Activated CD4-positive, alpha-beta T cell treated with anti-CD3 and anti-CD28 coated beads for 36 hours (primary cell): ENCODE results near the gene IL17RA. TPM values are rescaled to one million over a fixed set of nuclear protein-coding genes. Genes with fewer than 3 reads are reported as not detected.
A peak's percentile ranks its signal among the peaks of the same experiment; 100 is the strongest.

Experiments used
- ATAC-seq: fragments of 200-7000 bp; cut with Tn5 transposase; one replicate; pipeline ENCODE4 v1.10.0; 2021; ENCODE audit warnings: mild to moderate bottlenecking, moderate library complexity
- CTCF ChIA-PET: fragments of 350-600 bp; sonication (Branson Sonifier 250); formaldehyde crosslinking; loops from one replicate; lab custom pipeline; 2021; ENCODE audit warnings: antibody characterized with exemption; lab: Charles Lee
- POLR2A ChIA-PET: fragments of 350-600 bp; sonication (Branson Sonifier 250); formaldehyde crosslinking; loops from one replicate; lab custom pipeline; 2021; ENCODE audit warnings: antibody characterized with exemption, inconsistent platforms; lab: Charles Lee
- DNase-seq: peaks from one replicate; pipeline ENCODE4 v3.0.0-alpha.2; 2020
- H3K27ac Mint-ChIP-seq: one replicate; pipeline ENCODE4 v1.8.0; 2021; ENCODE audit warnings: mixed read lengths
- H3K27me3 Mint-ChIP-seq: one replicate; pipeline ENCODE4 v1.8.0; 2021; ENCODE audit warnings: mixed read lengths
- H3K36me3 Mint-ChIP-seq: one replicate; pipeline ENCODE4 v1.8.0; 2021; ENCODE audit warnings: low read depth, mixed read lengths
- H3K4me1 Mint-ChIP-seq: one replicate; pipeline ENCODE4 v1.8.0; 2021; ENCODE audit warnings: mixed read lengths
- H3K4me3 Mint-ChIP-seq: one replicate; pipeline ENCODE4 v1.8.0; 2021; ENCODE audit warnings: mild to moderate bottlenecking, moderate library complexity, mixed read lengths
- H3K9me3 Mint-ChIP-seq: one replicate; pipeline ENCODE4 v1.8.0; 2021; ENCODE audit warnings: low read depth, mixed read lengths
- intact Hi-C, 2 experiments: fragments of 100-400 bp; cut with DNase I in 1 of 2; cut with micrococcal nuclease in 1 of 2; formaldehyde crosslinking; loops; one replicate each; pipeline versions ENCODE4 v1.14.2 to v1.15.1; 2022 to 2024; cut with DNase I, micrococcal nuclease
- total RNA-seq, 2 experiments: library from RNA; stranded (reverse); gene quantifications; one replicate each; pipeline ENCODE4 v1.2.3, GENCODE V29; 2021

IL17RA gene
- total RNA-seq, 2 experiments from 2014 or later = 13.1 to 13.3 TPM

DNA sequence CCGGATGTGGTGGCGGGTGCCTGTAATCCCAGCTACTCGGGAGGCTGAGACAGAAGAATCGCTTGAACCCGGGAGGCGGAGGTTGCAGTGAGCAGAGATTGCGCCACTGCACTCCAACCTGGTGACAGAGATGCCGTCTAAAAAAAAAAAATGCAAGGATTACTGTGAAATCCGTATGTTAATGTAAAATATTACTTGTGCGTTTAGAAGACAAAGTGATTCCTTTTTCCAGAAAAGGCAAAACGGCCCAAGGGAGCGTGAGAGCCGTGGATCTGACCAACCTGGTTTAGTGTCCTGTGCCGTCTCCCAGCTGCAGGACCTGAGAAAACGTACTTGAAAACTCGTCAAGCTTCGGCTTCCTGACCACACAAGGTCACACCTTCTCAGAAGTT lies 73.4 kb downstream of the IL17RA start:
- Mint-ChIP-seq H3K4me3 (peak overlapping the region; percentile 84), H3K27me3 (no peaks in the 10 kb centered on the region), H3K36me3 (peaks cover 24% of the 10 kb centered on the region), H3K27ac (peak overlapping the region; percentile 82), H3K9me3 (no peaks in the 10 kb centered on the region), H3K4me1 (peaks cover 35% of the 10 kb centered on the region)
- ChIA-PET POLR2A (interaction anchor here (0.6 to 1.4 kb wide), 2 partner anchors 14 to 87 kb away, joined by 3 to 5 read pairs; no protein-coding TSS in a partner anchor), CTCF (interaction anchor here (1.0 to 7.7 kb wide), 6 partner anchors 10 to 84 kb away, joined by 3 to 64 read pairs (median 6); no protein-coding TSS in a partner anchor)
- ATAC-seq = no peak
- intact Hi-C loops = loop anchor here (5.0 kb wide), 3 partner anchors 36 to 614 kb away; partner anchors contain the start of genes BCL2L13 (in 1 of the 2), BID (in 1 of the 2) and TMEM121B (in 1 of the 2)
- DNase-seq = no peak

GRCh38 chr22:17158568-17159503 lies 74.0 kb downstream of the IL17RA start, which contains the start of gene HDHD5:
HDHD5 (minus strand) TSS chr22:17159277; CDS start chr22:17159251, 26 bp downstream.
- ATAC-seq (peak; percentile 82), DNase-seq (peak; percentile 94)
- ChIA-PET POLR2A (interaction anchor here (0.6 to 1.4 kb wide), 2 partner anchors 13 to 87 kb away, joined by 3 to 5 read pairs; no protein-coding TSS in a partner anchor), CTCF (interaction anchor here (1.0 to 7.7 kb wide), 7 partner anchors 10 to 84 kb away, joined by 3 to 64 read pairs (median 6); no protein-coding TSS in a partner anchor)
- intact Hi-C loops = loop anchor here (1.0 to 5.0 kb wide), 9 partner anchors 12 to 918 kb away; partner anchors contain the start of genes IL17RA (in 2 of the 2), ATP6V1E1 (in 1 of the 2), BCL2L13 (in 1 of the 2) and BID (in 1 of the 2)
- H3K4me3 Mint-ChIP-seq = peak within 1 kb of the TSS; percentile 84
- H3K4me1 Mint-ChIP-seq = peaks cover 32% of the 10 kb centered on the region
- H3K27ac Mint-ChIP-seq = peak within 1 kb of the TSS; percentile 87
- peaks cover 24% of the 10 kb centered on the region for H3K36me3 Mint-ChIP-seq
- no peaks in the 10 kb centered on the region for H3K9me3 Mint-ChIP-seq
- H3K27me3 Mint-ChIP-seq = no peaks in the 10 kb centered on the region

DNA sequence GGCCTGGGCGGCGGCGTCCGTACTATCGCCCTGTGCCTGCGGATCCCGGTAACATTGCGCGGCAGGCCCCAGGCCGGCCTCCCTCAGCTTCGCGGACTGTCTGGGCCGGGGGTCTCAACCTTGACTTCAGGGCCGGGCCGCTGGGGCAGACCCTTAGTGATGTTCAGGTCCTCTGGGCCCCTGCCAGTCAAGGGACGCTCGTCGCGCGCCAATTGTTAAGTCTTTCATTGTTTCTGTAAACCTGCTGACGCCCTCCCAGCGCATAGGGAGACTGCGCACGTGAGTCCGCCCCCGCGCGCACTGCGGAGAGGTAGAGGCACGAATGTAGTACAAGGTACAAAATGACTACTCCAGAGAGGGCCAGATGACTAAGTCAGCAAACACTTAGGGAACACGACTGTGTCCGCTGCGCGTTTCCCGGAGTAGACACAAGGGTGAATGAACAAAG lies 74.7 kb downstream of the IL17RA start:
- DNase-seq (peak; percentile 90), ATAC-seq (peak; percentile 72)
- peaks cover 32% of the 10 kb centered on the region for H3K4me1 Mint-ChIP-seq
- intact Hi-C loops = loop anchor here (1.0 to 5.0 kb wide), 9 partner anchors 12 to 918 kb away; partner anchors contain the start of genes IL17RA (in 2 of the 2), ATP6V1E1 (in 1 of the 2), BCL2L13 (in 1 of the 2) and BID (in 1 of the 2)
- POLR2A ChIA-PET = no interaction called here
- CTCF ChIA-PET = interaction anchor here (0.7 to 7.7 kb wide), 4 partner anchors 9 to 84 kb away, joined by 4 to 64 read pairs (median 10); no protein-coding TSS in a partner anchor
- peak overlapping the region; percentile 87 for H3K27ac Mint-ChIP-seq
- peak overlapping the region; percentile 84 for H3K4me3 Mint-ChIP-seq
- no peaks in the 10 kb centered on the region for H3K9me3 Mint-ChIP-seq
- H3K36me3 Mint-ChIP-seq = peaks cover 24% of the 10 kb centered on the region
- no peaks in the 10 kb centered on the region for H3K27me3 Mint-ChIP-seq

GRCh38 chr22:17161991-17162390 lies 77.2 kb downstream of the IL17RA start:
- H3K36me3 Mint-ChIP-seq = peaks cover 11% of the 10 kb centered on the region
- H3K4me1 Mint-ChIP-seq = peaks cover 16% of the 10 kb centered on the region
- ChIA-PET CTCF (interaction anchor here (0.5 to 2.7 kb wide), 3 partner anchors 10 to 343 kb away, joined by 3 to 22 read pairs (median 3); no protein-coding TSS in a partner anchor), POLR2A (no interaction called here)
- no peak overlapping the region for H3K4me3 Mint-ChIP-seq
- intact Hi-C loops = no loop called here
- H3K27ac Mint-ChIP-seq = no peak overlapping the region
- no peaks in the 10 kb centered on the region for H3K27me3 Mint-ChIP-seq
- ATAC-seq (no peak), DNase-seq (no peak)
- H3K9me3 Mint-ChIP-seq = no peaks in the 10 kb centered on the region

DNA sequence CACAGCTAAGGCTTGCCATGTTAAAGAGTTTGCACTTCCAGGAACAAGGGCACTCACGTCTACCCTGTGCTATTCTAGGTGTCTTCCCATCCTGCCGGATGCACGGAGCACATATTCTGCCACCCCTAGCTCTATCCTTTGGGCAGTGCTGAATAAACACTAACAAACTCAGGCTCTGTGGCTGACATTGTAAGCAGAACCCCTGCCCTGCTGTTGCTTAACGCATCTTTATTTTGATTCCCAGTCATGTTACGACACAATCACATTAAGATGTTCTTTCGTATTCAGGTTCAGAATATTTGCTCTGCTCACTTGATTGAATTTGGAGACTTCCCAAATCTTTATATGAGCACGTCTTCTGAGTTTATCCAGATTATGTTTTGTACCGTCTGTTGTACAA lies 77.9 kb downstream of the IL17RA start:
- POLR2A ChIA-PET = no interaction called here
- CTCF ChIA-PET = interaction anchor here (1.4 to 2.7 kb wide), 2 partner anchors 9 to 12 kb away, joined by 3 to 22 read pairs; no protein-coding TSS in a partner anchor
- Mint-ChIP-seq H3K9me3 (no peaks in the 10 kb centered on the region), H3K36me3 (peaks cover 8% of the 10 kb centered on the region), H3K4me3 (no peak overlapping the region), H3K27me3 (no peaks in the 10 kb centered on the region), H3K27ac (no peak overlapping the region), H3K4me1 (peaks cover 10% of the 10 kb centered on the region)
- intact Hi-C loops = no loop called here
- DNase-seq = no peak
- ATAC-seq = no peak

GRCh38 chr22:17164392-17165024 lies 79.7 kb downstream of the IL17RA start:
- no peaks in the 10 kb centered on the region for H3K9me3 Mint-ChIP-seq
- no peaks in the 10 kb centered on the region for H3K36me3 Mint-ChIP-seq
- ChIA-PET POLR2A (no interaction called here), CTCF (interaction anchor here (0.7 kb wide), 1 partner anchor 9 kb away, joined by 3 read pairs; no protein-coding TSS in a partner anchor)
- DNase-seq (no peak), ATAC-seq (no peak)
- peaks cover 5% of the 10 kb centered on the region for H3K4me1 Mint-ChIP-seq
- intact Hi-C loops = no loop called here
- no peak overlapping the region for H3K4me3 Mint-ChIP-seq
- no peak overlapping the region for H3K27ac Mint-ChIP-seq
- no peaks in the 10 kb centered on the region for H3K27me3 Mint-ChIP-seq

Other genes starting within 250 kb of the IL17RA start
- not detected for gene GAB4, start 76.8 kb upstream of the IL17RA start, total RNA-seq
- gene TMEM121B, start 36.4 kb downstream of the IL17RA start, total RNA-seq = under 1 TPM; 0.14 to 0.19 TPM
- 10 to 100 TPM; 51.6 to 69.0 TPM for gene HDHD5, start 74.3 kb downstream of the IL17RA start, total RNA-seq
- 1 to 10 TPM; 5.4 to 6.1 TPM for gene ADA2, start 134.4 kb downstream of the IL17RA start, total RNA-seq